Thyroid gland (tissue), 4 donors: ENCODE measurements around the gene TNS4.

Experiments
- POLR2A ChIP-seq, 2 donors: fragments of 450-650 bp; IDR thresholded peaks; one replicate each; pipeline ENCODE4 v1.6.1; 2017; ENCODE audit warnings: antibody characterized with exemption in 2 of 2, mild to moderate bottlenecking in 2 of 2, moderate library complexity in 1 of 2
- TF ChIP-seq, protein P1 (sequence below), 6 experiments: fragments of 200-600 bp in 3 of 6; fragments of 450-650 bp in 3 of 6; sonication (generic) in 3 of 6; IDR thresholded peaks; one replicate each; pipeline ENCODE4 v1.5.1; 2016 to 2019; ENCODE audit warnings: antibody characterized with exemption in 6 of 6, mild to moderate bottlenecking in 2 of 6, inconsistent platforms in 1 of 6, moderate library complexity in 1 of 6

GRCh38 chr17:40510328-40510648, 8.9 kb upstream of the TNS4 start:
- TF ChIP-seq, protein P1, sequence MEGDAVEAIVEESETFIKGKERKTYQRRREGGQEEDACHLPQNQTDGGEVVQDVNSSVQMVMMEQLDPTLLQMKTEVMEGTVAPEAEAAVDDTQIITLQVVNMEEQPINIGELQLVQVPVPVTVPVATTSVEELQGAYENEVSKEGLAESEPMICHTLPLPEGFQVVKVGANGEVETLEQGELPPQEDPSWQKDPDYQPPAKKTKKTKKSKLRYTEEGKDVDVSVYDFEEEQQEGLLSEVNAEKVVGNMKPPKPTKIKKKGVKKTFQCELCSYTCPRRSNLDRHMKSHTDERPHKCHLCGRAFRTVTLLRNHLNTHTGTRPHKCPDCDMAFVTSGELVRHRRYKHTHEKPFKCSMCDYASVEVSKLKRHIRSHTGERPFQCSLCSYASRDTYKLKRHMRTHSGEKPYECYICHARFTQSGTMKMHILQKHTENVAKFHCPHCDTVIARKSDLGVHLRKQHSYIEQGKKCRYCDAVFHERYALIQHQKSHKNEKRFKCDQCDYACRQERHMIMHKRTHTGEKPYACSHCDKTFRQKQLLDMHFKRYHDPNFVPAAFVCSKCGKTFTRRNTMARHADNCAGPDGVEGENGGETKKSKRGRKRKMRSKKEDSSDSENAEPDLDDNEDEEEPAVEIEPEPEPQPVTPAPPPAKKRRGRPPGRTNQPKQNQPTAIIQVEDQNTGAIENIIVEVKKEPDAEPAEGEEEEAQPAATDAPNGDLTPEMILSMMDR (IDR thresholded peaks at IDR 0.05), result no peak
- no peak for TF ChIP-seq POLR2A (IDR thresholded peaks at IDR 0.05)
